ENCODE measurements around the gene COL18A1.
"Not testable (repeated sequence)": the region's sequence is repeated elsewhere in the genome, so short reads cannot be mapped to it uniquely, and the experiment has no call there.

GRCh38 chr21:45437844-45438243 is 32.9 kb downstream of the COL18A1 start:
- TF ChIP-seq POLR2A, CTCF, EP300, POLR2AphosphoS5 (IDR thresholded peaks at IDR 0.05): not testable (repeated sequence)

Measured in sigmoid colon (tissue), 4 donors.